GM23338 (cell line): Measurements from ENCODE around the gene THRA. TPM values are rescaled to one million over a fixed set of nuclear protein-coding genes. Genes with fewer than 3 reads are reported as not detected.
A peak's percentile ranks its signal among the peaks of the same experiment; 100 is the strongest.

Experiments
- ATAC-seq: fragments of 200-7000 bp; cut with Tn5 transposase; 3 replicates; pipeline ENCODE4 v1.9.1; 2020
- DNase-seq: peaks from one replicate; pipeline ENCODE4 v3.0.0-alpha.2; 2015; ENCODE audit warnings: low spot score
- H2AFZ ChIP-seq: fragments of 200-600 bp; sonication (generic); 2 replicates; pipeline ENCODE4 v1.8.0; 2016; ENCODE audit warnings: antibody characterized with exemption, mild to moderate bottlenecking, moderate library complexity
- H3F3A ChIP-seq: fragments of 200-600 bp; sonication (generic); replicated peaks from 2 replicates; pipeline ENCODE4 v1.8.0; 2017; ENCODE audit warnings: antibody characterized with exemption, mixed run types, low read depth
- H3K27ac ChIP-seq: fragments of 200-600 bp; sonication (generic); 2 replicates; pipeline ENCODE4 v1.6.1; 2016; ENCODE audit warnings: low read depth
- H3K27me3 ChIP-seq: fragments of 200-600 bp; sonication (generic); 2 replicates; pipeline ENCODE4 v1.8.0; 2016; ENCODE audit warnings: mild to moderate bottlenecking, mixed run types, moderate library complexity; ENCODE audit not compliant: insufficient read depth
- H3K36me3 ChIP-seq: fragments of 200-600 bp; sonication (generic); 2 replicates; pipeline ENCODE4 v1.8.0; 2016; ENCODE audit warnings: mild to moderate bottlenecking; ENCODE audit not compliant: insufficient read depth
- H3K4me1 ChIP-seq: fragments of 200-600 bp; sonication (generic); 2 replicates; pipeline ENCODE4 v1.8.0; 2016; ENCODE audit warnings: mild to moderate bottlenecking, moderate library complexity; ENCODE audit not compliant: insufficient read depth
- H3K4me2 ChIP-seq: fragments of 200-600 bp; sonication (generic); 2 replicates; pipeline ENCODE4 v1.7.1; 2017; ENCODE audit warnings: mixed run types
- H3K4me3 ChIP-seq: fragments of 200-600 bp; sonication (generic); 2 replicates; pipeline ENCODE4 v1.6.1; 2016; ENCODE audit warnings: mixed run types
- H3K79me2 ChIP-seq: fragments of 200-600 bp; sonication (generic); replicated peaks from 2 replicates; pipeline ENCODE4 v1.8.0; 2017; ENCODE audit warnings: mild to moderate bottlenecking; ENCODE audit not compliant: insufficient read depth
- H3K9me2 ChIP-seq: fragments of 200-600 bp; sonication (generic); 2 replicates; pipeline ENCODE4 v1.8.0; 2017; ENCODE audit not compliant: insufficient read depth
- H4K20me1 ChIP-seq: fragments of 200-600 bp; sonication (generic); replicated peaks from 2 replicates; pipeline ENCODE4 v1.8.0; 2017; ENCODE audit warnings: mild to moderate bottlenecking; ENCODE audit not compliant: insufficient read depth
- H3K27ac Mint-ChIP-seq: 2 replicates; pipeline ENCODE4 v1.8.0; 2020; ENCODE audit warnings: inconsistent platforms, mild to moderate bottlenecking, moderate library complexity, mixed read lengths
- H3K27me3 Mint-ChIP-seq: 3 replicates; pipeline ENCODE4 v1.8.0; 2022; ENCODE audit warnings: low read depth, mild to moderate bottlenecking, moderate library complexity, mixed read lengths, inconsistent platforms; ENCODE audit not compliant: insufficient read depth, poor library complexity
- H3K36me3 Mint-ChIP-seq: 3 replicates; pipeline ENCODE4 v1.8.0; 2021; ENCODE audit warnings: low read depth, mild to moderate bottlenecking, inconsistent platforms, moderate library complexity, mixed read lengths
- H3K4me1 Mint-ChIP-seq: 3 replicates; pipeline ENCODE4 v1.8.0; 2020; ENCODE audit warnings: mild to moderate bottlenecking, inconsistent platforms, mixed read lengths
- H3K4me3 Mint-ChIP-seq: 3 replicates; pipeline ENCODE4 v1.8.0; 2021; ENCODE audit warnings: moderate library complexity, mild to moderate bottlenecking, inconsistent platforms, mixed read lengths
- H3K9me3 Mint-ChIP-seq: 3 replicates; pipeline ENCODE4 v1.8.0; 2020; ENCODE audit warnings: moderate library complexity, mild to moderate bottlenecking, inconsistent platforms, mixed read lengths
- CREB1 ChIP-seq: fragments of 250-450 bp; sonication (Bioruptor Pico); IDR thresholded peaks from 2 replicates; pipeline ENCODE4 v1.5.0; 2020; ENCODE audit warnings: low read depth, mild to moderate bottlenecking, moderate library complexity
- EZH2 ChIP-seq: fragments of 200-600 bp; sonication (generic); IDR thresholded peaks from one replicate; pipeline ENCODE4 v1.8.0; 2017; ENCODE audit warnings: antibody characterized with exemption, mild to moderate bottlenecking, low read depth; ENCODE audit not compliant: unreplicated experiment
- EZH2phosphoT487 ChIP-seq: fragments of 200-600 bp; sonication (generic); IDR thresholded peaks from one replicate; pipeline ENCODE4 v1.8.1; 2018; ENCODE audit warnings: antibody characterized with exemption; ENCODE audit not compliant: unreplicated experiment
- JUNB ChIP-seq: IDR thresholded peaks from one replicate; pipeline ENCODE4 v1.6.1; 2016; ENCODE audit warnings: antibody characterized with exemption; ENCODE audit not compliant: unreplicated experiment
- NANOG ChIP-seq: IDR thresholded peaks from 2 replicates; pipeline ENCODE4 v1.6.1; 2016; ENCODE audit warnings: antibody characterized with exemption, borderline replicate concordance
- POLR2AphosphoS5 ChIP-seq: IDR thresholded peaks from 2 replicates; pipeline ENCODE4 v1.6.1; 2016; ENCODE audit warnings: antibody characterized with exemption, low read depth
- STAT1 ChIP-seq: IDR thresholded peaks from one replicate; pipeline ENCODE4 v1.6.1; 2016; ENCODE audit warnings: antibody characterized with exemption; ENCODE audit not compliant: unreplicated experiment
- ZNF114 ChIP-seq: fragments of 250-450 bp; sonication (Bioruptor Pico); IDR thresholded peaks from 2 replicates; pipeline ENCODE4 v1.5.0; 2020; ENCODE audit warnings: mild to moderate bottlenecking, moderate library complexity
- ZNF331 ChIP-seq: fragments of 250-450 bp; sonication (Bioruptor Pico); IDR thresholded peaks from 2 replicates; pipeline ENCODE4 v1.5.0; 2020; ENCODE audit warnings: low read depth, mild to moderate bottlenecking, moderate library complexity
- polyA plus RNA-seq: library from polyadenylated mRNA; unstranded; fragments of >200 nt; fragmentation: Nextera tagmentation; extraction: Ambion mirVana; gene quantifications from 2 replicates; pipeline ENCODE4 v1.2.1, GENCODE V29; 2016
- total RNA-seq: library from RNA; depleted of rRNA; stranded (reverse); fragments of >200 nt; shearing (Covaris generic); gene quantifications from 2 replicates; pipeline ENCODE4 v1.2.3, GENCODE V29; 2014
- TF ChIP-seq, protein P1 (sequence below): fragments of 250-450 bp; sonication (Bioruptor Pico); IDR thresholded peaks from 2 replicates; pipeline ENCODE4 v1.5.0; 2020; ENCODE audit warnings: mild to moderate bottlenecking, moderate library complexity
- TF ChIP-seq, protein P2 (sequence below): IDR thresholded peaks from one replicate; pipeline ENCODE4 v1.6.1; 2018; ENCODE audit warnings: antibody characterized with exemption; ENCODE audit not compliant: unreplicated experiment
- TF ChIP-seq, protein P3 (sequence below), 2 experiments: fragments of 200-600 bp in 1 of 2; sonication (generic) in 1 of 2; conservative IDR thresholded peaks; 2 replicates each; pipeline versions ENCODE4 v1.5.1 to v1.6.1; 2016 to 2017; ENCODE audit warnings: antibody characterized with exemption in 2 of 2, low read depth in 2 of 2, mild to moderate bottlenecking in 2 of 2, moderate library complexity in 1 of 2
- TF ChIP-seq, protein P4 (sequence below): IDR thresholded peaks from 2 replicates; pipeline ENCODE4 v1.6.1; 2016; ENCODE audit warnings: antibody characterized with exemption

Gene THRA
- total and polyA plus RNA-seq, 2 experiments from 2014 or later: 3.4 to 10.5 TPM

DNA sequence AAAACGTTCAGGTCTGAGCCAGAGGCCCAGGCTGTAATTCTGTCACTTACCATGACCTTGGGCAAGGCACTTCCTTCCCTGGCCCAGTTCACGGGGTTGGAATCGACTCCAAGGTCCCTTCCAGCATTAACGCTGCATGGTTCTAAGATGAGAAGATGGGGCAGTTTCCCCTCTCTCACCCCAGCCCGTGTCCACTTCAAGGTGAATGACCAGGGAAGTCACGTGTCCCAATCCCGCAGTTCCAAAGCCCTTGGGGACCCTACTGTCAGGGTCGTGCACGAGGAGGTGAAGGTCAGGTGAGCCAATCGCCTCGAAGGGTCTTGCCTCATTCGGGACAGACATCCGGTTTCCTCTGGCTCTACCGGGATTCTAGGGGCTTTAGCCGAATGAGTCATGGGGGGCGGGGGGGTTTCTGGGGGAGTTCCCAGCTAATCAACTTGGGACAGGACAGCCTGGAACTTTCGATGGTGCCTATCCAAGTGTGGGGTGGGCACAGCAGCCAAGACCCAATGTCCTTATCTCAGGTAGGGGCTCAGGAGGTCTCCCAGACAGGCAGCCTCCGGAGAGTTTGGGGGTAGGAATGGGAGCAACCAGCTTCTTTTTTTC lies 48.3 kb upstream of the THRA start:
- H3K27ac ChIP-seq: no peak overlapping the region
- ATAC-seq (no peak), DNase-seq (no peak)
- peaks cover 40% of the 10 kb centered on the region for H3K4me1 Mint-ChIP-seq
- H3K27me3 ChIP-seq: no peaks in the 10 kb centered on the region
- H3K36me3 ChIP-seq: no peaks in the 10 kb centered on the region
- H3K4me2 ChIP-seq: no peak overlapping the region
- H3K4me3 ChIP-seq: no peak overlapping the region
- peaks cover 30% of the 10 kb centered on the region for H3K27me3 Mint-ChIP-seq
- H3K4me3 Mint-ChIP-seq: no peak overlapping the region
- H3K27ac Mint-ChIP-seq: no peak overlapping the region
- 0 out of 3 replicates have a peak, but pooled peaks cover 5% of the 10 kb centered on the region for H3K9me3 Mint-ChIP-seq
- H3K36me3 Mint-ChIP-seq: peaks cover 5% of the 10 kb centered on the region; the same call in 1 of the 3 replicates
- TF ChIP-seq, protein P1, sequence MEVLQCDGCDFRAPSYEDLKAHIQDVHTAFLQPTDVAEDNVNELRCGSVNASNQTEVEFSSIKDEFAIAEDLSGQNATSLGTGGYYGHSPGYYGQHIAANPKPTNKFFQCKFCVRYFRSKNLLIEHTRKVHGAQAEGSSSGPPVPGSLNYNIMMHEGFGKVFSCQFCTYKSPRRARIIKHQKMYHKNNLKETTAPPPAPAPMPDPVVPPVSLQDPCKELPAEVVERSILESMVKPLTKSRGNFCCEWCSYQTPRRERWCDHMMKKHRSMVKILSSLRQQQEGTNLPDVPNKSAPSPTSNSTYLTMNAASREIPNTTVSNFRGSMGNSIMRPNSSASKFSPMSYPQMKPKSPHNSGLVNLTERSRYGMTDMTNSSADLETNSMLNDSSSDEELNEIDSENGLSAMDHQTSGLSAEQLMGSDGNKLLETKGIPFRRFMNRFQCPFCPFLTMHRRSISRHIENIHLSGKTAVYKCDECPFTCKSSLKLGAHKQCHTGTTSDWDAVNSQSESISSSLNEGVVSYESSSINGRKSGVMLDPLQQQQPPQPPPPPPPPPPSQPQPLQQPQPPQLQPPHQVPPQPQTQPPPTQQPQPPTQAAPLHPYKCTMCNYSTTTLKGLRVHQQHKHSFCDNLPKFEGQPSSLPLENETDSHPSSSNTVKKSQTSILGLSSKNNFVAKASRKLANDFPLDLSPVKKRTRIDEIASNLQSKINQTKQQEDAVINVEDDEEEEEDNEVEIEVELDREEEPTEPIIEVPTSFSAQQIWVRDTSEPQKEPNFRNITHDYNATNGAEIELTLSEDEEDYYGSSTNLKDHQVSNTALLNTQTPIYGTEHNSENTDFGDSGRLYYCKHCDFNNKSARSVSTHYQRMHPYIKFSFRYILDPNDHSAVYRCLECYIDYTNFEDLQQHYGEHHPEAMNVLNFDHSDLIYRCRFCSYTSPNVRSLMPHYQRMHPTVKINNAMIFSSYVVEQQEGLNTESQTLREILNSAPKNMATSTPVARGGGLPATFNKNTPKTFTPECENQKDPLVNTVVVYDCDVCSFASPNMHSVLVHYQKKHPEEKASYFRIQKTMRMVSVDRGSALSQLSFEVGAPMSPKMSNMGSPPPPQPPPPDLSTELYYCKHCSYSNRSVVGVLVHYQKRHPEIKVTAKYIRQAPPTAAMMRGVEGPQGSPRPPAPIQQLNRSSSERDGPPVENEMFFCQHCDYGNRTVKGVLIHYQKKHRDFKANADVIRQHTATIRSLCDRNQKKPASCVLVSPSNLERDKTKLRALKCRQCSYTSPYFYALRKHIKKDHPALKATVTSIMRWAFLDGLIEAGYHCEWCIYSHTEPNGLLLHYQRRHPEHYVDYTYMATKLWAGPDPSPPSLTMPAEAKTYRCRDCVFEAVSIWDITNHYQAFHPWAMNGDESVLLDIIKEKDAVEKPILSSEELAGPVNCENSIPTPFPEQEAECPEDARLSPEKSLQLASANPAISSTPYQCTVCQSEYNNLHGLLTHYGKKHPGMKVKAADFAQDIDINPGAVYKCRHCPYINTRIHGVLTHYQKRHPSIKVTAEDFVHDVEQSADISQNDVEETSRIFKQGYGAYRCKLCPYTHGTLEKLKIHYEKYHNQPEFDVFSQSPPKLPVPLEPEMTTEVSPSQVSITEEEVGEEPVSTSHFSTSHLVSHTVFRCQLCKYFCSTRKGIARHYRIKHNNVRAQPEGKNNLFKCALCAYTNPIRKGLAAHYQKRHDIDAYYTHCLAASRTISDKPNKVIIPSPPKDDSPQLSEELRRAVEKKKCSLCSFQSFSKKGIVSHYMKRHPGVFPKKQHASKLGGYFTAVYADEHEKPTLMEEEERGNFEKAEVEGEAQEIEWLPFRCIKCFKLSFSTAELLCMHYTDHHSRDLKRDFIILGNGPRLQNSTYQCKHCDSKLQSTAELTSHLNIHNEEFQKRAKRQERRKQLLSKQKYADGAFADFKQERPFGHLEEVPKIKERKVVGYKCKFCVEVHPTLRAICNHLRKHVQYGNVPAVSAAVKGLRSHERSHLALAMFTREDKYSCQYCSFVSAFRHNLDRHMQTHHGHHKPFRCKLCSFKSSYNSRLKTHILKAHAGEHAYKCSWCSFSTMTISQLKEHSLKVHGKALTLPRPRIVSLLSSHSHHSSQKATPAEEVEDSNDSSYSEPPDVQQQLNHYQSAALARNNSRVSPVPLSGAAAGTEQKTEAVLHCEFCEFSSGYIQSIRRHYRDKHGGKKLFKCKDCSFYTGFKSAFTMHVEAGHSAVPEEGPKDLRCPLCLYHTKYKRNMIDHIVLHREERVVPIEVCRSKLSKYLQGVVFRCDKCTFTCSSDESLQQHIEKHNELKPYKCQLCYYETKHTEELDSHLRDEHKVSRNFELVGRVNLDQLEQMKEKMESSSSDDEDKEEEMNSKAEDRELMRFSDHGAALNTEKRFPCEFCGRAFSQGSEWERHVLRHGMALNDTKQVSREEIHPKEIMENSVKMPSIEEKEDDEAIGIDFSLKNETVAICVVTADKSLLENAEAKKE (CRISPR knock-in tag): no peak
- TF ChIP-seq EZH2 (no peak), CREB1 (CRISPR knock-in tag) (no peak), NANOG (no peak), POLR2AphosphoS5 (no peak), EZH2phosphoT487 (no peak), ZNF114 (CRISPR knock-in tag) (no peak), ZNF331 (CRISPR knock-in tag) (no peak), STAT1 (no peak), JUNB (no peak)
- TF ChIP-seq, protein P2, sequence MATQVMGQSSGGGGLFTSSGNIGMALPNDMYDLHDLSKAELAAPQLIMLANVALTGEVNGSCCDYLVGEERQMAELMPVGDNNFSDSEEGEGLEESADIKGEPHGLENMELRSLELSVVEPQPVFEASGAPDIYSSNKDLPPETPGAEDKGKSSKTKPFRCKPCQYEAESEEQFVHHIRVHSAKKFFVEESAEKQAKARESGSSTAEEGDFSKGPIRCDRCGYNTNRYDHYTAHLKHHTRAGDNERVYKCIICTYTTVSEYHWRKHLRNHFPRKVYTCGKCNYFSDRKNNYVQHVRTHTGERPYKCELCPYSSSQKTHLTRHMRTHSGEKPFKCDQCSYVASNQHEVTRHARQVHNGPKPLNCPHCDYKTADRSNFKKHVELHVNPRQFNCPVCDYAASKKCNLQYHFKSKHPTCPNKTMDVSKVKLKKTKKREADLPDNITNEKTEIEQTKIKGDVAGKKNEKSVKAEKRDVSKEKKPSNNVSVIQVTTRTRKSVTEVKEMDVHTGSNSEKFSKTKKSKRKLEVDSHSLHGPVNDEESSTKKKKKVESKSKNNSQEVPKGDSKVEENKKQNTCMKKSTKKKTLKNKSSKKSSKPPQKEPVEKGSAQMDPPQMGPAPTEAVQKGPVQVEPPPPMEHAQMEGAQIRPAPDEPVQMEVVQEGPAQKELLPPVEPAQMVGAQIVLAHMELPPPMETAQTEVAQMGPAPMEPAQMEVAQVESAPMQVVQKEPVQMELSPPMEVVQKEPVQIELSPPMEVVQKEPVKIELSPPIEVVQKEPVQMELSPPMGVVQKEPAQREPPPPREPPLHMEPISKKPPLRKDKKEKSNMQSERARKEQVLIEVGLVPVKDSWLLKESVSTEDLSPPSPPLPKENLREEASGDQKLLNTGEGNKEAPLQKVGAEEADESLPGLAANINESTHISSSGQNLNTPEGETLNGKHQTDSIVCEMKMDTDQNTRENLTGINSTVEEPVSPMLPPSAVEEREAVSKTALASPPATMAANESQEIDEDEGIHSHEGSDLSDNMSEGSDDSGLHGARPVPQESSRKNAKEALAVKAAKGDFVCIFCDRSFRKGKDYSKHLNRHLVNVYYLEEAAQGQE: no peak
- TF ChIP-seq, protein P3, sequence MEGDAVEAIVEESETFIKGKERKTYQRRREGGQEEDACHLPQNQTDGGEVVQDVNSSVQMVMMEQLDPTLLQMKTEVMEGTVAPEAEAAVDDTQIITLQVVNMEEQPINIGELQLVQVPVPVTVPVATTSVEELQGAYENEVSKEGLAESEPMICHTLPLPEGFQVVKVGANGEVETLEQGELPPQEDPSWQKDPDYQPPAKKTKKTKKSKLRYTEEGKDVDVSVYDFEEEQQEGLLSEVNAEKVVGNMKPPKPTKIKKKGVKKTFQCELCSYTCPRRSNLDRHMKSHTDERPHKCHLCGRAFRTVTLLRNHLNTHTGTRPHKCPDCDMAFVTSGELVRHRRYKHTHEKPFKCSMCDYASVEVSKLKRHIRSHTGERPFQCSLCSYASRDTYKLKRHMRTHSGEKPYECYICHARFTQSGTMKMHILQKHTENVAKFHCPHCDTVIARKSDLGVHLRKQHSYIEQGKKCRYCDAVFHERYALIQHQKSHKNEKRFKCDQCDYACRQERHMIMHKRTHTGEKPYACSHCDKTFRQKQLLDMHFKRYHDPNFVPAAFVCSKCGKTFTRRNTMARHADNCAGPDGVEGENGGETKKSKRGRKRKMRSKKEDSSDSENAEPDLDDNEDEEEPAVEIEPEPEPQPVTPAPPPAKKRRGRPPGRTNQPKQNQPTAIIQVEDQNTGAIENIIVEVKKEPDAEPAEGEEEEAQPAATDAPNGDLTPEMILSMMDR (conservative IDR thresholded peaks at IDR 0.05; ENCODE audit: low read depth in 2 of 2): no peak
- TF ChIP-seq, protein P4, sequence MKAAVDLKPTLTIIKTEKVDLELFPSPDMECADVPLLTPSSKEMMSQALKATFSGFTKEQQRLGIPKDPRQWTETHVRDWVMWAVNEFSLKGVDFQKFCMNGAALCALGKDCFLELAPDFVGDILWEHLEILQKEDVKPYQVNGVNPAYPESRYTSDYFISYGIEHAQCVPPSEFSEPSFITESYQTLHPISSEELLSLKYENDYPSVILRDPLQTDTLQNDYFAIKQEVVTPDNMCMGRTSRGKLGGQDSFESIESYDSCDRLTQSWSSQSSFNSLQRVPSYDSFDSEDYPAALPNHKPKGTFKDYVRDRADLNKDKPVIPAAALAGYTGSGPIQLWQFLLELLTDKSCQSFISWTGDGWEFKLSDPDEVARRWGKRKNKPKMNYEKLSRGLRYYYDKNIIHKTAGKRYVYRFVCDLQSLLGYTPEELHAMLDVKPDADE: no peak
- H3K4me1 ChIP-seq: peaks cover 24% of the 10 kb centered on the region
- H4K20me1 ChIP-seq: no peaks in the 10 kb centered on the region
- peaks cover 4% of the 10 kb centered on the region; the same call in 1 of the 2 replicates for H3F3A ChIP-seq
- H3K9me2 ChIP-seq: no peaks in the 10 kb centered on the region
- H2AFZ ChIP-seq: 0 out of 2 replicates have a peak overlapping the region, but pooled peaks have one; percentile 56
- no peaks in the 10 kb centered on the region for H3K79me2 ChIP-seq
